Hepatocyte (in vitro differentiated cells): ENCODE results near the gene EIF4G3. TPM values are rescaled to one million over a fixed set of nuclear protein-coding genes. Genes with fewer than 3 reads are reported as not detected.
A peak's percentile ranks its signal among the peaks of the same experiment; 100 is the strongest.

Source experiments
- DNase-seq: peaks from one replicate; pipeline ENCODE4 v3.0.0-alpha.2; 2016; ENCODE audit warnings: low spot score
- H2AFZ ChIP-seq: fragments of 200-600 bp; sonication (generic); 2 replicates; pipeline ENCODE4 v1.6.0; 2016; ENCODE audit warnings: antibody characterized with exemption, mild to moderate bottlenecking
- H3K27ac ChIP-seq: fragments of 200-600 bp; sonication (generic); 2 replicates; pipeline ENCODE4 v1.5.1; 2016; ENCODE audit warnings: mild to moderate bottlenecking
- H3K27me3 ChIP-seq: fragments of 200-600 bp; sonication (generic); 2 replicates; pipeline ENCODE4 v1.6.1; 2016
- H3K36me3 ChIP-seq: fragments of 200-600 bp; sonication (generic); replicated peaks from 2 replicates; pipeline ENCODE4 v1.5.1; 2016; ENCODE audit warnings: low read depth; ENCODE audit not compliant: insufficient read depth
- H3K4me1 ChIP-seq: fragments of 200-600 bp; sonication (generic); 2 replicates; pipeline ENCODE4 v1.5.1; 2016; ENCODE audit warnings: mild to moderate bottlenecking, moderate library complexity; ENCODE audit not compliant: insufficient read depth
- H3K4me2 ChIP-seq: fragments of 200-600 bp; sonication (generic); 2 replicates; pipeline ENCODE4 v1.6.0; 2016
- H3K4me3 ChIP-seq: fragments of 200-600 bp; sonication (generic); 2 replicates; pipeline ENCODE4 v1.5.1; 2016; ENCODE audit warnings: mild to moderate bottlenecking
- H3K79me2 ChIP-seq: fragments of 200-600 bp; sonication (generic); 2 replicates; pipeline ENCODE4 v1.6.0; 2017; ENCODE audit warnings: mild to moderate bottlenecking
- H3K9me2 ChIP-seq: fragments of 200-600 bp; sonication (generic); replicated peaks from 2 replicates; pipeline ENCODE4 v1.6.0; 2017; ENCODE audit warnings: mild to moderate bottlenecking; ENCODE audit not compliant: insufficient read depth
- H3K9me3 ChIP-seq: fragments of 200-600 bp; sonication (generic); 2 replicates; pipeline ENCODE4 v1.5.1; 2016; ENCODE audit warnings: low read depth, mild to moderate bottlenecking
- H4K20me1 ChIP-seq: fragments of 200-600 bp; sonication (generic); 2 replicates; pipeline ENCODE4 v1.6.0; 2016; ENCODE audit warnings: mild to moderate bottlenecking; ENCODE audit not compliant: insufficient read depth, poor library complexity, severe bottlenecking
- EZH2 ChIP-seq: fragments of 200-600 bp; sonication (generic); IDR thresholded peaks from 2 replicates; pipeline ENCODE4 v1.6.1; 2016; ENCODE audit warnings: antibody characterized with exemption, mild to moderate bottlenecking, borderline replicate concordance
- EZH2phosphoT487 ChIP-seq: fragments of 200-600 bp; sonication (generic); IDR thresholded peaks from one replicate; pipeline ENCODE4 v1.6.1; 2018; ENCODE audit warnings: antibody characterized with exemption, mild to moderate bottlenecking, low read depth, moderate library complexity; ENCODE audit not compliant: unreplicated experiment, severe bottlenecking
- WGBS: methylation state at CpG from one replicate; pipeline ENCODE4 v1.1.6; 2016; ENCODE audit warnings: low lambda C conversion rate; ENCODE audit errors: missing lambda C conversion rate; 5-methylcytosine and 5-hydroxymethylcytosine counted together
- polyA plus RNA-seq: library from polyadenylated mRNA; unstranded; fragments of >200 nt; fragmentation: Nextera tagmentation; extraction: Ambion mirVana; gene quantifications from 2 replicates; pipeline ENCODE4 v1.2.1, GENCODE V29; 2016
- total RNA-seq: library from RNA; depleted of rRNA; stranded (reverse); fragments of >200 nt; gene quantifications from 2 replicates; pipeline ENCODE4 v1.2.3, GENCODE V29; 2014
- TF ChIP-seq, protein P1 (sequence below): fragments of 200-600 bp; sonication (generic); IDR thresholded peaks from 2 replicates; pipeline ENCODE4 v1.5.1; 2016; ENCODE audit warnings: antibody characterized with exemption, mild to moderate bottlenecking; ENCODE audit not compliant: poor library complexity

The EIF4G3 gene
- total and polyA plus RNA-seq, 2 experiments from 2014 or later, result 33.4 to 42.2 TPM

DNA sequence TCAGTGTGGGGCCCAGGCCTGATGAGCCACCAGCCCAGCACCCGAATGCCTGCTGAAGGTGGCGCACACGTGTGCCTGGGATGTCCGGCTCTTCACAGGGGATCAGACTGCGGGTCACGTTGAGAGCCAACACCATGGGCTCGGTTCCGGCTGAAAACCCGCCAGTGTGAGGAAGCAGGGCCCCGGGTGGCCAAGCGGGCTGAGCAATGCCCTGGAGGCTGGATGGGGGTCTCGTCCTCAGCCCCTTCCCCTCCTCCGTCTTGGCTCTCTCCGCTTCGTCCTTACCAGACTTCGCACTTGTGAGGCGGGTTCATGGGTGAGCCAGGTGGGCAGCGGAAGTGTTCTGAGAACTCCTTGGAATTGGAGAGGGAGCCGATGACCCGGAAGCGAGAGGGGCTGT, 43.0 kb upstream of the EIF4G3 start:
- Histone ChIP-seq H3K79me2 (no peaks in the 10 kb centered on the region), H3K36me3 (no peaks in the 10 kb centered on the region), H3K9me3 (no peaks in the 10 kb centered on the region), H3K27ac (no peak overlapping the region), H3K9me2 (no peaks in the 10 kb centered on the region), H3K4me1 (no peaks in the 10 kb centered on the region), H3K27me3 (no peaks in the 10 kb centered on the region), H3K4me2 (no peak overlapping the region), H2AFZ (no peak overlapping the region), H4K20me1 (no peaks in the 10 kb centered on the region), H3K4me3 (no peak overlapping the region)
- no peak for DNase-seq
- TF ChIP-seq, protein P1, sequence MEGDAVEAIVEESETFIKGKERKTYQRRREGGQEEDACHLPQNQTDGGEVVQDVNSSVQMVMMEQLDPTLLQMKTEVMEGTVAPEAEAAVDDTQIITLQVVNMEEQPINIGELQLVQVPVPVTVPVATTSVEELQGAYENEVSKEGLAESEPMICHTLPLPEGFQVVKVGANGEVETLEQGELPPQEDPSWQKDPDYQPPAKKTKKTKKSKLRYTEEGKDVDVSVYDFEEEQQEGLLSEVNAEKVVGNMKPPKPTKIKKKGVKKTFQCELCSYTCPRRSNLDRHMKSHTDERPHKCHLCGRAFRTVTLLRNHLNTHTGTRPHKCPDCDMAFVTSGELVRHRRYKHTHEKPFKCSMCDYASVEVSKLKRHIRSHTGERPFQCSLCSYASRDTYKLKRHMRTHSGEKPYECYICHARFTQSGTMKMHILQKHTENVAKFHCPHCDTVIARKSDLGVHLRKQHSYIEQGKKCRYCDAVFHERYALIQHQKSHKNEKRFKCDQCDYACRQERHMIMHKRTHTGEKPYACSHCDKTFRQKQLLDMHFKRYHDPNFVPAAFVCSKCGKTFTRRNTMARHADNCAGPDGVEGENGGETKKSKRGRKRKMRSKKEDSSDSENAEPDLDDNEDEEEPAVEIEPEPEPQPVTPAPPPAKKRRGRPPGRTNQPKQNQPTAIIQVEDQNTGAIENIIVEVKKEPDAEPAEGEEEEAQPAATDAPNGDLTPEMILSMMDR, result no peak
- TF ChIP-seq EZH2 (no peak), EZH2phosphoT487 (no peak)
- 98% methylated on average over 21 of the region's 21 CpGs for WGBS

- Histone ChIP-seq H3K9me3 (no peaks in the 10 kb centered on the region), H3K4me1 (no peaks in the 10 kb centered on the region), H3K4me3 (no peak overlapping the region), H4K20me1 (no peaks in the 10 kb centered on the region), H3K9me2 (no peaks in the 10 kb centered on the region), H3K27ac (no peak overlapping the region), H3K36me3 (no peaks in the 10 kb centered on the region), H3K27me3 (no peaks in the 10 kb centered on the region), H3K4me2 (no peak overlapping the region), H2AFZ (no peak overlapping the region), H3K79me2 (no peaks in the 10 kb centered on the region)
- 90% methylated on average over 20 of the region's 20 CpGs for WGBS
- DNase-seq, result peak; percentile 46
- TF ChIP-seq EZH2, result no peak
- no peak for TF ChIP-seq EZH2phosphoT487
- TF ChIP-seq, protein P1, result peak; percentile 30
Observed at GRCh38 chr1:21217812-21218596, 41.3 kb upstream of the EIF4G3 start.

DNA sequence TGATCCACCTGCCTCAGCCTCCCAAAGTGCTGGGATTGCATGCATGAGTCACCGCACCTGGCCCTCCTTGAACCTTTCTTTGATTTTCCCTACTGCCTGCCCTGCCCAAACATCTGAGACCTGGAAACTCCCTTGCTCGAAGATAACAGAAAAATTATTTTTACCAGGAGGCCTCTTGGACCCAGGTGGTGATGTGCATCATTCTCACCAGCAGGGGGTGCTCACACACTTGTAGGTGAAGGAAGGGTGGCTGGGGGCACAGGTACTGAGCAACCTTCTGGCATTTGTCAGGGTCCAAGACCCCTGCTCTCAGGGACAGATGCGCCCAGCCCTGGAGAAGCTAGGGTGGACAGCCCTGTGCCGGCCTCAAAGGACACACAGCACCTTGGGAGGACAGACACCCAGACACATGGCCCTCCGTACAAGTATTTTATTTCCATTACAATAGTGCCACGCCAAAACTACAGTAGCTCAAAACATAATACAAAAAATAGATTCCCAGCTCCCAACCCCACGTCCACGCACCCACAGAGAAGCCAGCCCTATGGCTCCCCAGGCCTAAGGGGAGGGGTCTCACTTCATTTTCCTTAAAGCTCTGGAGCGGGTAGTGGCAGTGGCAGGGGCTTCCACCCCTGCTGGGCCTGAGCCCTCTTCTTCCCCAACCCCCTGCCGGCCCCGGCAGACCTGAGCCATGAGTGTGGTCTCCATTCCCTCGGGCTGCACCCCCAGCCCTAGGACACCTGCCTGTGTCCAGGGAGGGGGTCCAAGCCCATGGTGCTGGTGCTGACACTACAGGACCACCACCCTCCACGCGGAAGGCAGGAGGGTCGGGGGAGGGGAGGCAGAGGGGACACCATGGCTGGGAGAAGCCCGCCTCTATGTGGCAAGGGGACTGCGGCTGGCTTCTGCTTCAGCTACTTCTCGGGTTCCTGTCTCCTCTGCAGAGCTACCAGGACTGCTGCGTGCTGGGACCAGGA, 40.4 kb upstream of the EIF4G3 start:
- Histone ChIP-seq H3K9me3 (no peaks in the 10 kb centered on the region), H3K4me1 (no peaks in the 10 kb centered on the region), H2AFZ (no peak overlapping the region), H3K9me2 (no peaks in the 10 kb centered on the region), H3K4me3 (no peak overlapping the region), H3K4me2 (no peak overlapping the region), H3K79me2 (no peaks in the 10 kb centered on the region), H4K20me1 (no peaks in the 10 kb centered on the region), H3K36me3 (no peaks in the 10 kb centered on the region), H3K27ac (no peak overlapping the region), H3K27me3 (no peaks in the 10 kb centered on the region)
- TF ChIP-seq, protein P1, result peak; percentile 61
- TF ChIP-seq EZH2phosphoT487 (no peak), EZH2 (no peak)
- DNase-seq, result peak; percentile 77
- WGBS, result 86% methylated on average over 18 of the region's 19 CpGs
